ENCODE data around the gene SLC17A9. TPM values are rescaled to one million over a fixed set of nuclear protein-coding genes. Genes with fewer than 3 reads are reported as not detected.

The SLC17A9 gene
- total RNA-seq, 1 experiment from 2014 or later = 0.22 TPM

DNA sequence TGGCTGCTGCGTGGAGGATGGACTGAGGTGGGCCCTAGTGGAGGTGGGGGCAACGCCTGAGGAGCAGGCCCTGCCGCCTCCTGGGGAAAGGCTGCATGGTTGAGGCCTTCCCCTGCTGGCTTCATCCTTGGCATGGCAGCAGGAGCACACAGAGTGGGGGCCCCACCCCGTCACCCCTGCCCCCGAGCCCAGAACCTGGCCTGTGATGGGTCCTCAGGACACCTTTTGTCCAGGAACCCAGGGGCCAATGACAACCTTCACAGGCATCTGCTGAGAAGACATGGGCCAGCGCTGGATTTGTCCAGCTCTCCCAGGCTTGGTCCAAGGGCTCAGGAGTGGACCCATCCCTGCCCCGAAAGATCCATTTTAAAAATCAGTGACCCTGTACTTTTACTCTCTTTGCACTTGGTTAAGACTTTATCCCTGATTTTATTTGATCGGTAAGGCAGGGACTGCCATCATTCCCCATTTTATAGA is 575 bp upstream of the SLC17A9 start:
- Histone ChIP-seq H3F3A (ENCODE audit: insufficient read depth, low read depth) (no peaks in the 10 kb centered on the region), H3K27ac (no peak overlapping the region), H3K4me2 (no peak overlapping the region), H3K36me3 (ENCODE audit: low read depth) (peaks cover 7% of the 10 kb centered on the region; the same call in 1 of the 2 replicates), H4K20me1 (ENCODE audit: insufficient read depth) (peaks cover 12% of the 10 kb centered on the region; the same call in 1 of the 2 replicates), H3K27me3 (ENCODE audit: insufficient read depth, low read depth) (no peaks in the 10 kb centered on the region), H3K9me3 (ENCODE audit: insufficient read depth, low read depth) (no peaks in the 10 kb centered on the region), H3K4me3 (no peak overlapping the region), H3K9me2 (ENCODE audit: insufficient read depth) (no peaks in the 10 kb centered on the region), H2AFZ (no peak overlapping the region), H3K79me2 (ENCODE audit: low read depth) (no peaks in the 10 kb centered on the region), H3K4me1 (replicated peaks; ENCODE audit: insufficient read depth) (no peaks in the 10 kb centered on the region)
- no TSS peak for BruUV-seq (replicated peaks)
- ChIA-PET CTCF (no interaction called here), POLR2A (ENCODE audit: unreplicated experiment) (interaction anchor here (0.7 kb wide), 1 partner anchor 14 kb away, joined by 3 read pairs; no protein-coding TSS in a partner anchor)
- TF ChIP-seq, protein P1, sequence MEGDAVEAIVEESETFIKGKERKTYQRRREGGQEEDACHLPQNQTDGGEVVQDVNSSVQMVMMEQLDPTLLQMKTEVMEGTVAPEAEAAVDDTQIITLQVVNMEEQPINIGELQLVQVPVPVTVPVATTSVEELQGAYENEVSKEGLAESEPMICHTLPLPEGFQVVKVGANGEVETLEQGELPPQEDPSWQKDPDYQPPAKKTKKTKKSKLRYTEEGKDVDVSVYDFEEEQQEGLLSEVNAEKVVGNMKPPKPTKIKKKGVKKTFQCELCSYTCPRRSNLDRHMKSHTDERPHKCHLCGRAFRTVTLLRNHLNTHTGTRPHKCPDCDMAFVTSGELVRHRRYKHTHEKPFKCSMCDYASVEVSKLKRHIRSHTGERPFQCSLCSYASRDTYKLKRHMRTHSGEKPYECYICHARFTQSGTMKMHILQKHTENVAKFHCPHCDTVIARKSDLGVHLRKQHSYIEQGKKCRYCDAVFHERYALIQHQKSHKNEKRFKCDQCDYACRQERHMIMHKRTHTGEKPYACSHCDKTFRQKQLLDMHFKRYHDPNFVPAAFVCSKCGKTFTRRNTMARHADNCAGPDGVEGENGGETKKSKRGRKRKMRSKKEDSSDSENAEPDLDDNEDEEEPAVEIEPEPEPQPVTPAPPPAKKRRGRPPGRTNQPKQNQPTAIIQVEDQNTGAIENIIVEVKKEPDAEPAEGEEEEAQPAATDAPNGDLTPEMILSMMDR (conservative IDR thresholded peaks at IDR 0.05) = no peak
- TF ChIP-seq EZH2 (IDR thresholded peaks at IDR 0.05; ENCODE audit: low read depth) = no peak
- DNase-seq = no peak
- intact Hi-C loops (cut with micrococcal nuclease; ENCODE audit: unreplicated experiment) = no loop called here

DNA sequence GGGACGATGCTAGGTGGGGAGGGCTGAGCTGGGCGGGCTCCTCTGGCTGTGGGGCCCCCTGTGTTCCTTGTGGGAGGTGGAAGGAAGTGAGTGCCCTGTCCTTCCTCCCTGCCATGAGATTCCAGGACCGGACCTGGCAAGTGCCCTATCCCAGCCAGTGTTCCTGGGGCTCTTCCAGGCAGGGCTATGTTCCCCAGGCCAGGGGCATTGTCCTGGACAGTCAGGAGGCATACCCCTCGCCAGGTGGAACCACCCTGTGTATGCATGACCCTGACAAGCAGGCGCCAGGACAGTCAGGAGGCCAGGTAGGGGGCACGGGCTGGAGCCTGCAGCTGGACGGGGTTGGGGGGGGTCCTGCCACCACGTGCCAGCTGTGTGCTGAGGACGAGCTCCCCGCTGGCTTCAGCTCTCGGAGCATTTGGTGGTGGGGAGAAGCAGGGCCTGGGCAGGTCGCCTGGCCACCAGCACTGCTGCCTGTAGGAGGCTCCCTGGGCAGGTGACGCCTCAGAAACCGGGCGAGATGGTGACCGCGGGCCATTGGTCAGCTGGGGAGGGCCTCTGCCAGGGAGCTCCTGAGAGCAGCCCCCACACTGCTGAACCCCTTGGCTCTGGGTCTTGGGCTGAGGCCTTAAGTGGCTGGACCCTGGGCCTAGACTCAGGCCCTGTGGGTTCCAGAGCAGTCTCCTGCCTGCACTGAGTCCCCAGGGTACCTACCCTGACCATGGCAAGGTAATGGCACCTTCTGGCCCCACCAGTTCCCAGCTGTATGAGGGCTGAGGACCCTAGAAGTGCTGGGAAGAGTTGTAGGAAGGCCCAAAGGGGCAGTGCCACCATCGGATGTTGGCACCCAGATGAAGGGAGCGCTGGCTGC is 694 bp downstream of the SLC17A9 start:
- no TSS peak for BruUV-seq (replicated peaks)
- no peak for TF ChIP-seq EZH2 (IDR thresholded peaks at IDR 0.05; ENCODE audit: low read depth)
- TF ChIP-seq, protein P1 (conservative IDR thresholded peaks at IDR 0.05) = no peak
- no peaks in the 10 kb centered on the region for H3K79me2 ChIP-seq (ENCODE audit: low read depth)
- no peaks in the 10 kb centered on the region for H3K4me1 ChIP-seq (replicated peaks; ENCODE audit: insufficient read depth)
- ChIA-PET POLR2A (ENCODE audit: unreplicated experiment) (no interaction called here), CTCF (no interaction called here)
- DNase-seq = no peak
- 0 out of 2 replicates have a peak, but pooled peaks cover 3% of the 10 kb centered on the region for H4K20me1 ChIP-seq (ENCODE audit: insufficient read depth)
- no peak overlapping the region for H3K27ac ChIP-seq
- H3K9me3 ChIP-seq (ENCODE audit: insufficient read depth, low read depth) = no peaks in the 10 kb centered on the region
- intact Hi-C loops (cut with micrococcal nuclease; ENCODE audit: unreplicated experiment) = no loop called here
- H3F3A ChIP-seq (ENCODE audit: insufficient read depth, low read depth) = no peaks in the 10 kb centered on the region
- no peak overlapping the region for H3K4me2 ChIP-seq
- peaks cover 6% of the 10 kb centered on the region; the same call in 1 of the 2 replicates for H3K36me3 ChIP-seq (ENCODE audit: low read depth)
- H3K9me2 ChIP-seq (ENCODE audit: insufficient read depth) = no peaks in the 10 kb centered on the region
- H2AFZ ChIP-seq = no peak overlapping the region
- H3K27me3 ChIP-seq (ENCODE audit: insufficient read depth, low read depth) = no peaks in the 10 kb centered on the region; the same call in 1 of the 2 replicates
- H3K4me3 ChIP-seq = no peak overlapping the region

DNA sequence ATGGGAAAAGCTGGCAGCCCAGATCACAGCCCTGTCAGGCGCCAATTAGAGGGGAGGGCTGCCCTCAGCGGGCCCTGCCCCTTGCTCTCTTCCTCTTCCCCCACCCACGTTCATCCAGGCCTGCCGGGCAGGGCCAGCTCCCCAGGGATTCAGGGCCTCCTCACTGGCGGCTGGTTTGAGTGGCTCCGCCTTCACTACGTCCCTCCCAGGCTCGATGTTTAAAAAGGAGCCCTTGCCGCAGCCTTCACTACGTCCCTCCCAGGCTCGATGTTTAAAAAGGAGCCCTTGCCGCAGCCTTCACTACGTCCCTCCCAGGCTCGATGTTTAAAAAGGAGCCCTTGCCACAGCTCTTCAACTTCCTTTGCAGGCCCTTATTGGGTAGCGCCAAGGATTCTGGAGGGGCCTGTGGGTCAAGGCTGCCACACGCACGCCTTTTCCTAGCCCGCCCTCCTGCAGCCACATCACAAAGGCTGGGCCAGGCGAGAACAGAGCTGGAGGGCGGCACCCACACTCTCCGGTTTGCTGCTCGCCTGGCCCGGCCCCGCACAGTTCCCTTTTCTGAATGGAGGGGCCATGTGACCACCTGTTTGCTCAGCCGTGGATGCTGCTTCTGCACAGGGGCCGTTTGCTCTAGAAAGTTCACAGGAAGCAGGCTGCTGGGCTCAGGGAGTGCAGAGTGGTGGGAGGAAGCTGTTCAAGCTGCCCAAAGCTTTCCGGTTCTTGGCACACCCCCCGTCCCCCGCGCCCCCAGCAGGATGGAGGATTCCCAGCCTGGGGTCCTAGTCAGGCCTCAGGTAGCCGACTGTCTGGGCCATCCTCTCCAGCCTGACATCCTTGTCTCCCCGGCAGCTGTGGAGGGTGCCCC is 1.6 kb downstream of the SLC17A9 start:
- TF ChIP-seq, protein P1 (conservative IDR thresholded peaks at IDR 0.05) = no peak
- TF ChIP-seq EZH2 (IDR thresholded peaks at IDR 0.05; ENCODE audit: low read depth) = no peak
- intact Hi-C loops (cut with micrococcal nuclease; ENCODE audit: unreplicated experiment) = no loop called here
- no peaks in the 10 kb centered on the region for H3K4me1 ChIP-seq (replicated peaks; ENCODE audit: insufficient read depth)
- H3K27me3 ChIP-seq (ENCODE audit: insufficient read depth, low read depth) = peaks cover 5% of the 10 kb centered on the region; the same call in 1 of the 2 replicates
- no peaks in the 10 kb centered on the region for H3K79me2 ChIP-seq (ENCODE audit: low read depth)
- ChIA-PET POLR2A (ENCODE audit: unreplicated experiment) (no interaction called here), CTCF (no interaction called here)
- no peaks in the 10 kb centered on the region for H3K9me3 ChIP-seq (ENCODE audit: insufficient read depth, low read depth)
- no peak overlapping the region for H3K4me3 ChIP-seq
- H3K9me2 ChIP-seq (ENCODE audit: insufficient read depth) = no peaks in the 10 kb centered on the region
- no peaks in the 10 kb centered on the region for H3F3A ChIP-seq (ENCODE audit: insufficient read depth, low read depth)
- H2AFZ ChIP-seq = no peak overlapping the region
- H3K27ac ChIP-seq = no peak overlapping the region
- peaks cover 6% of the 10 kb centered on the region; the same call in 1 of the 2 replicates for H4K20me1 ChIP-seq (ENCODE audit: insufficient read depth)
- DNase-seq = no peak
- H3K36me3 ChIP-seq (ENCODE audit: low read depth) = no peaks in the 10 kb centered on the region
- no peak overlapping the region for H3K4me2 ChIP-seq
- BruUV-seq (replicated peaks) = no TSS peak

Measured in PC-9 (cell line).